Esophagus muscularis mucosa (tissue), 3 donors: ENCODE data around the gene RUFY1.

Experiments used
- POLR2A ChIP-seq: fragments of 450-650 bp; IDR thresholded peaks from one replicate; pipeline ENCODE4 v1.6.1; 2017; ENCODE audit warnings: antibody characterized with exemption, moderate library complexity, mild to moderate bottlenecking, low read depth
- POLR2AphosphoS5 ChIP-seq, 2 donors: sonication (generic); formaldehyde crosslinking; IDR thresholded peaks; one replicate each; pipeline ENCODE4 v1.6.1; 2017; ENCODE audit warnings: antibody characterized with exemption in 2 of 2
- TF ChIP-seq, protein P1 (sequence below), 3 experiments: fragments of 200-600 bp in 2 of 3; fragments of 450-650 bp in 1 of 3; sonication (generic) in 2 of 3; IDR thresholded peaks; one replicate each; pipeline ENCODE4 v1.5.1; 2017 to 2019; ENCODE audit warnings: antibody characterized with exemption in 3 of 3, mild to moderate bottlenecking in 2 of 3, moderate library complexity in 1 of 3

DNA sequence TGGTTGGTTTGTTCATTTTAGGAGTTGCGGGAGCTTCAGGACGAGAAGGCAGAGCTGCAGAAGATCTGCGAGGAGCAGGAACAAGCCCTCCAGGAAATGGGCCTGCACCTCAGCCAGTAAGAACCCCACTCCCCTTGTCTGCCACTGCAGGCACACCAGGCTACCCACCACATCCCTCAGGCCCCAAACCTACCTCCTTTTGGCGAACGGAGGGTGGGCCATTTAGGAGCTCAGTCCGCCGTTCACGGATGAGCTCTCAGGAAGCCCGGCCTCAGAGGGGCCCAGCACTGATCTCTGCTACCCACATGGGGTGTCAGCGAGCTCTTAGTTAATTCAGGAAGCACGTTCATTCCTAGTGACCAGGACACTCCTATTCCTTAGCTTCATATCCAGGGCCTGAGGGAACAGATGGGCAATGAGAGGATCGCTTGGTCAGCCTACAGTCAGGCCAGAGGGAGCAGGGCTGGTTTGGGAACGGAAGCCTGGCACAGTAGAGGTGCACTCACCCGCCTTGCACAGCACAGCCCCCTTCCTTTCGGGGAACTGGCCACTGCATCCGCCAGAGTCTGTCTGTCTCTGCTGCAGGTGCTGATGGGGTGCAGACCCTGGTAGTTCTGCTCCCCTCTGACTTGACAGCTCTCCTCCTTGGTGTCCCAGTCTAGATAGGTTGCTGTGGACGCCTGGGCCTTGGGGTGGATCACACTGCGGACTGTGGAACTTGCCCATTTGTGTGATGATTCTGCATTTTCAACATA lies 51.7 kb downstream of the RUFY1 start:
- TF ChIP-seq, protein P1, sequence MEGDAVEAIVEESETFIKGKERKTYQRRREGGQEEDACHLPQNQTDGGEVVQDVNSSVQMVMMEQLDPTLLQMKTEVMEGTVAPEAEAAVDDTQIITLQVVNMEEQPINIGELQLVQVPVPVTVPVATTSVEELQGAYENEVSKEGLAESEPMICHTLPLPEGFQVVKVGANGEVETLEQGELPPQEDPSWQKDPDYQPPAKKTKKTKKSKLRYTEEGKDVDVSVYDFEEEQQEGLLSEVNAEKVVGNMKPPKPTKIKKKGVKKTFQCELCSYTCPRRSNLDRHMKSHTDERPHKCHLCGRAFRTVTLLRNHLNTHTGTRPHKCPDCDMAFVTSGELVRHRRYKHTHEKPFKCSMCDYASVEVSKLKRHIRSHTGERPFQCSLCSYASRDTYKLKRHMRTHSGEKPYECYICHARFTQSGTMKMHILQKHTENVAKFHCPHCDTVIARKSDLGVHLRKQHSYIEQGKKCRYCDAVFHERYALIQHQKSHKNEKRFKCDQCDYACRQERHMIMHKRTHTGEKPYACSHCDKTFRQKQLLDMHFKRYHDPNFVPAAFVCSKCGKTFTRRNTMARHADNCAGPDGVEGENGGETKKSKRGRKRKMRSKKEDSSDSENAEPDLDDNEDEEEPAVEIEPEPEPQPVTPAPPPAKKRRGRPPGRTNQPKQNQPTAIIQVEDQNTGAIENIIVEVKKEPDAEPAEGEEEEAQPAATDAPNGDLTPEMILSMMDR (IDR thresholded peaks at IDR 0.05), result no peak
- TF ChIP-seq POLR2A, result no peak
- TF ChIP-seq POLR2AphosphoS5 (IDR thresholded peaks at IDR 0.05), result no peak
